Esophagus (tissue), 2 donors: ENCODE measurements around the gene TMEM38A. TPM values are rescaled to one million over a fixed set of nuclear protein-coding genes. Genes with fewer than 3 reads are reported as not detected.
A peak's percentile ranks its signal among the peaks of the same experiment; 100 is the strongest.

Source experiments
- H3K27ac ChIP-seq, 2 donors: one replicate each; pipeline ENCODE4 v1.5.1; 2013; ENCODE audit warnings: low read depth in 2 of 2, mild to moderate bottlenecking in 2 of 2, inconsistent platforms in 1 of 2, low read length in 1 of 2, moderate library complexity in 1 of 2
- H3K27me3 ChIP-seq, 2 donors: one replicate each; pipeline ENCODE4 v1.6.1; 2013; ENCODE audit warnings: low read length in 2 of 2, control low read depth in 1 of 2, mild to moderate bottlenecking in 1 of 2; ENCODE audit not compliant: insufficient read depth in 2 of 2, control insufficient read depth in 1 of 2
- H3K36me3 ChIP-seq, 2 donors: one replicate each; pipeline ENCODE4 v1.6.1; 2013; ENCODE audit warnings: low read length in 1 of 2; ENCODE audit not compliant: control insufficient read depth in 2 of 2, insufficient read depth in 2 of 2
- H3K4me1 ChIP-seq, 2 donors: one replicate each; pipeline ENCODE4 v1.6.1; 2013; ENCODE audit warnings: low read length in 1 of 2; ENCODE audit not compliant: control insufficient read depth in 2 of 2, insufficient read depth in 2 of 2
- H3K4me3 ChIP-seq, 2 donors: one replicate each; pipeline ENCODE4 v1.5.1; 2013; ENCODE audit warnings: low read length in 2 of 2, mild to moderate bottlenecking in 2 of 2, low read depth in 1 of 2, moderate library complexity in 1 of 2
- H3K9me3 ChIP-seq, 2 donors: one replicate each; pipeline ENCODE4 v1.6.1; 2013; ENCODE audit warnings: mild to moderate bottlenecking in 2 of 2, low read depth in 1 of 2, low read length in 1 of 2, moderate library complexity in 1 of 2; ENCODE audit not compliant: control insufficient read depth in 2 of 2, insufficient read depth in 1 of 2
- WGBS, 2 donors: extraction: QIAGEN DNeasy Blood & Tissue Kit; methylation state at CpG; one replicate each; pipeline ENCODE4 v1.1.7; 2013; 5-methylcytosine and 5-hydroxymethylcytosine counted together
- polyA plus RNA-seq, 2 donors: library from polyadenylated mRNA; stranded (reverse); fragments of 200-250 nt; gene quantifications; one replicate each; pipeline ENCODE4 v1.2.3, GENCODE V29; 2013
- donor health status: healthy with polysubstance abuse.
- donor health status: Bipolar disorder and iron deficiency.

Gene TMEM38A
- polyA plus RNA-seq, 2 donors, result 1.3 to 2.6 TPM

DNA sequence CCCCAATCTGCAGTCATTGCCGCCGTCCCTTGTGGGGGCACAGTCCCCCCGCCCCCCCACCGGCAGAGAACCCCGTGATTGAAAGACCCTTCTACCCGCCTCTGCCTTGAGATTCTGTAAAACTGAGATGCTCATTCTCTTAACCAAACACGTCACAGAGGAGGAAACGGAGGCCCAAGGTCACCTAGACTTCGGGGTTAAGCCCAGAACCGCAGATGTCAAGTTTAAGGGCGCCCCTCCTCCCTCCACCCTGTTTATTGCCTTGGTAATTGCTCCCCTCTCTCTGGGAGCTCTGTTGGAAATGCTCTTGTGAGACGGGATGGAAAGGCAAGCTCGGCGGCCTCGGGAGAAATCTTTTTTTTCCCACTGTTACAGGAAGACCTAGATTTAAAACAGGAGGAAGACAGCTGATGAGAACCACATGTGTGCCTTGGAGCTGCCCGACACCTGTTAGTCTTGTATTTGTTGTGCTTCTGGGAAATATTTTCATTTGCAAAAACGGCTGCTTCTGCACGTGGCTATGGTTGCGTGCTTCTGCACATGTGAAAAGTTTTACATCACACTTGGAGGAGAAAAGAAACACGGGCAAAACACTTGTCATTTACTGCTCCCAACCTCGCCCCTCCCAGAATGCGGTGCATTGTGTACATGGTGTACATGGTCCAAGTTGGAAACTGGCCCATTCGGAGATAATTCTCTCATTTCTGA lies 31.8 kb upstream of the TMEM38A start:
- Histone ChIP-seq H3K27me3 (no peaks in the 10 kb centered on the region), H3K27ac (peak overlapping the region; percentile 96 to 98), H3K9me3 (no peaks in the 10 kb centered on the region), H3K4me3 (peak overlapping the region; percentile 95 to 96), H3K4me1 (peaks cover 0 to 4% of the 10 kb centered on the region in 2 donors), H3K36me3 (peaks cover 8 to 12% of the 10 kb centered on the region in 2 donors)
- WGBS, 2 donors, result 4 to 5% methylated on average over 23 of the region's 23 CpGs

DNA sequence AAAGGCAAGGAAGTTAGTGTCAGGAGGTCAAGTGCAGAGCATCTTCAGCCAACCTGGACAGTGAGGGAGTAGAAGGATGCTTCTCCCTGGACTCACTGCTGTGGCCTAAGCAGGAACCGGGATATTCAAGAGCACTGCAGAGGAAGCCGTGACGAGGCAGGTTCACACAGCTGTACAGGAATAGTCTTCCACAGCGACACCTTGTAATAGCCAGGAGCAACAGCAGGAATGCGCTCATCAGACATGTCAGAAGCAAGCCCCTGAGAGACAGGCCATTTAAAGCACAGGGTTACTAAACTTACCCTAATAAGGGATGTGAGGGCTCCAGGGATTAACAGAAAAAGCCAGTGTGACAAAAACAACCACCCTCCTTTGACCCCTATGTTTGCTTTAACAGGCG lies 29.5 kb upstream of the TMEM38A start:
- Histone ChIP-seq H3K9me3 (no peaks in the 10 kb centered on the region), H3K4me1 (peaks cover 0 to 4% of the 10 kb centered on the region in 2 donors), H3K27me3 (no peaks in the 10 kb centered on the region), H3K27ac (no peak overlapping the region), H3K4me3 (no peak overlapping the region), H3K36me3 (peaks cover 10 to 12% of the 10 kb centered on the region in 2 donors)
- WGBS, 2 donors, result 91 to 95% methylated on average over 6 of the region's 6 CpGs

DNA sequence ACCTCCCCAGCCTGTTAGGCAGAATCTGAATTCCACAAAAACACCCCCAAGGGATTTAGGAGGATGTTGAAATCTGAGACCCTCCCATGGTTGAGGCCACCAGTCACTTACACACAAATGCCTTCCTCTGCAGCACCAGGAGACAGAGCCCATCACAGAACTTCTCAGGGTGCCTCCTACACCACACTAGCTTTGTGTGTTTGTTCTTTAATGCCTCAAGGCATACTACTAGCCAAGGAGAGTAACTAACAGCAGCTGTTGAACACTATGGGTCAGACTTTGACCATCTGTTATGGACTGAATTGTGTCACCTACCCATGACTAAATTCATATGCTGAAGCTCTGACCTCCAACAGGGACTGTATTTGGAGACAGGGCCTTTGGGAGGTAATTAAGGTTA lies 23.4 kb upstream of the TMEM38A start:
- Histone ChIP-seq H3K4me3 (no peak overlapping the region), H3K9me3 (no peaks in the 10 kb centered on the region), H3K36me3 (peaks cover 11 to 27% of the 10 kb centered on the region in 2 donors), H3K4me1 (no peaks in the 10 kb centered on the region), H3K27me3 (no peaks in the 10 kb centered on the region), H3K27ac (no peak overlapping the region)

DNA sequence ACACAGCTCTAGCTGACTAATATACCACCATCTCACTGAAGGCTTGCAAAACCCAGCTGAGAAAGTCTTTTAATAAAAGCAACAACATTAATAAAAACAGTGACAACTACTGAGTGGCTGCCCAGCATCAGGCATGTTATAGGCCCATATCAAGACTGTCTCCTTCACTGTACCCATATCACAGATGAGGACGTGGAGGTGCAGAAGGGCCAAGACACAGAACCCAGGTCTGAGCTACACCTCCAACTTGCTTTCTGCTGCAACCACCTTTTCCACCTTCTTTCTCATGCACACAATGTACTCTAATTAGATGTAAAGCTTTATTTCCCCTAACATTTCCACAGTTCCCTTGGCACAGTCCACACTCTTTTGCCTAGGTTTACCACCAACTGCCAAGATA lies 22.3 kb upstream of the TMEM38A start:
- Histone ChIP-seq H3K4me1 (no peaks in the 10 kb centered on the region), H3K36me3 (peaks cover 11 to 27% of the 10 kb centered on the region in 2 donors), H3K27ac (no peak overlapping the region), H3K4me3 (no peak overlapping the region), H3K9me3 (no peaks in the 10 kb centered on the region), H3K27me3 (no peaks in the 10 kb centered on the region)
- 93 to 95% methylated on average over 1 of the region's 1 CpG for WGBS, 2 donors

DNA sequence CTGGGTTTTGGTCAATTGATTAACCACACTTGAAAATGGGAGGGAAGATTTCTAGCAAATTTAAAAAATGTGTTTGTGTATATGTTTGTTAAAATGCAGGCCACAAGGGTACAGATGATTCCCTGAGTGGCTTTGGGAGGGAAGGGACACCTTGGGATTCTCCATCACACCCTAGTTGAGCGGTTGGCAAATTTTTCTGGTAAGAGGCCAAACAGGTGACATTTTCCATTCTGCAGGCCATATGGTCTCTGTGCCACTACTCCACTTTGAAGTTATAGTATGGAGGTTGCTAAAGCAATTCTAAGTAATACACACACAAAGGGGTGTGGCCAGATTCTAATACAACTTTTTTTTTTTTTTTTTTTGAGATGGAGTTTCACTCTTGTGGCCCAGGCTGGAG lies 20.0 kb upstream of the TMEM38A start:
- Histone ChIP-seq H3K27ac (no peak overlapping the region), H3K4me1 (no peaks in the 10 kb centered on the region), H3K36me3 (peaks cover 5 to 33% of the 10 kb centered on the region in 2 donors), H3K4me3 (no peak overlapping the region), H3K27me3 (no peaks in the 10 kb centered on the region), H3K9me3 (no peaks in the 10 kb centered on the region)
- 100% methylated on average over 1 of the region's 1 CpG for WGBS, 2 donors

DNA sequence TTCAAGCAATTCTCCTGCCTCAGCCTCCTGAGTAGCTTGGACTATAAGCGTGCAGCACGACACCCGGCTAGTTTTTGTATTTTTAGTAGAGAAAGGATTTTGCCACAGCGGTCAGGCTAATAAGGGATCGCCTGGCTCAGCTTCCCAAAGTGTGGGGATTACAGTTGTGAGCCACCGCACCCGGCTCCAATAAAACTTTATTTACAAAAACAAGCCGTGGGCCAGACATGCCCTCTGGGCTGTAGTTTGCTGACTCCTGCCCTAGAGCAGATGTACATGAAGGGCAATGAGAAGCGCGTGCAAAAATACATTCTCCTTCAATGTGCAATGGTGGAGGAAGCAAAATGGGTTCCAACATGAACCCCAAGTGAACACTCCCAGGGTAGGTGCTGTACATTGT lies 19.2 kb upstream of the TMEM38A start:
- no peaks in the 10 kb centered on the region for H3K9me3 ChIP-seq
- H3K36me3 ChIP-seq, result peaks cover 8 to 33% of the 10 kb centered on the region in 2 donors
- H3K4me1 ChIP-seq, result no peaks in the 10 kb centered on the region
- H3K27me3 ChIP-seq, result no peaks in the 10 kb centered on the region
- no peak overlapping the region for H3K27ac ChIP-seq
- 97 to 98% methylated on average over 10 of the region's 10 CpGs for WGBS, 2 donors
- H3K4me3 ChIP-seq, result no peak overlapping the region

DNA sequence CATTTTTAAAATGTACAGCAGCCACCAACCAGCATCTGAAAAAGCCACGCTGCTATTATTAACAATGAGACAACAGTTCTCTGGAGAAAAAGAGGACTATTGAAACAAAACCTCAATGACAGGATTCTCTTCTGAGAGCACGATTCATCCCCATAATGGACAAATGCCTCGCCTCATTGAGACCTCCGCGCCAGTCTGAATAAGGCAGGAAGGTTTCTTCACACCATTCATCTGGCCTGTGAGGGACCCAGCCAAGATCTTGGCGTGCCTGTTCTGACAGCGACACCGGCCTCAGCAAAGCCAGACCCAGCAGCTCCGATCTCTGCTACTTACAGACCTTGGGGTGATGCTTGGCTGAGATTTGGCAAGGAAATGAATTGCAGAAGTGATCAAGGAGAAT lies 15.8 kb upstream of the TMEM38A start:
- Histone ChIP-seq H3K4me3 (no peak overlapping the region), H3K27me3 (no peaks in the 10 kb centered on the region), H3K36me3 (peaks cover 5 to 28% of the 10 kb centered on the region in 2 donors), H3K4me1 (no peaks in the 10 kb centered on the region), H3K27ac (no peak overlapping the region), H3K9me3 (no peaks in the 10 kb centered on the region)
- 90 to 94% methylated on average over 9 of the region's 9 CpGs for WGBS, 2 donors

DNA sequence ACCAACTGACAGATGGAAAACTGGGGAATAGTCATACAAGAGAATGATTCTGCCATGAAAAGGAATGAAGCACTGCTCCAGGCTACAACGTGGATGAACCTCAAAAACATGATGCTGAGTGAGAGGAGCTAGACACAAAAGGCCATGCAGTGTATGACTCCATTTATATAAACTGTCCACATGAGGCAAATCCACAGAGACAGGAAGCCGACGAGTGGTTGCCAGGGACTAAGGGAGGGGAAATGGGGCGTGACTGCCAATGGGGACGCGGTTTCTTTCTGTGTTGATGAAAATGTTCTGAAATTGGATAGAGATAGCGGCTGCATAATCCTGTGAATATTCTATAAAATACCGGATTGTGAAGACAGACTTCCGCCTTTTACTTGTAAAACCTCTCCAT lies 11.2 kb upstream of the TMEM38A start:
- no peak overlapping the region for H3K4me3 ChIP-seq
- H3K4me1 ChIP-seq, result no peaks in the 10 kb centered on the region
- H3K27me3 ChIP-seq, result no peaks in the 10 kb centered on the region
- H3K27ac ChIP-seq, result no peak overlapping the region
- 61 to 62% methylated on average over 9 of the region's 9 CpGs for WGBS, 2 donors
- H3K36me3 ChIP-seq, result peaks cover 17 to 30% of the 10 kb centered on the region in 2 donors
- no peaks in the 10 kb centered on the region for H3K9me3 ChIP-seq

DNA sequence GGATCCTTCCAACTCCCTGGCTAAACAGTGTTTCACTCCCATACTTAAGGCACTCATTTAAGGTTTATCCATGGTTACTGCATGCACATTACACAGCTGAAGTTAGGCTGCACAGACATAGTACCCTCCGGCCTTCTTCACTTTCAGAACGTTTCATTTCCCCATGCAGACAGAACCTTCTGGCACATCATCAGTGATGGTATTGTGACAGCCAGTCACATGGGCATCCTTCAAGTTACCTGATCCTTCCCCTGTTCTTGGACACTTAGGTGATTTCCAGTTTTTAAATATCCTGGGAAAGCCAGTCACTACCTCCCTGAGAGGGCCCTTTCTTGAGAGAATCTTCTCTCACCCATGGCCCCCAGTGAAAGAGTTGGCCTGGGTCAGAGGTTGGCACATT lies 10.1 kb upstream of the TMEM38A start:
- WGBS, 2 donors, result 73 to 80% methylated on average over 2 of the region's 2 CpGs
- no peaks in the 10 kb centered on the region for H3K27me3 ChIP-seq
- H3K9me3 ChIP-seq, result no peaks in the 10 kb centered on the region
- no peak overlapping the region for H3K27ac ChIP-seq
- no peaks in the 10 kb centered on the region for H3K4me1 ChIP-seq
- no peak overlapping the region for H3K4me3 ChIP-seq
- H3K36me3 ChIP-seq, result peaks cover 17 to 28% of the 10 kb centered on the region in 2 donors
